HCT116 (cell line): ENCODE results near the gene PRKN. TPM values are rescaled to one million over a fixed set of nuclear protein-coding genes. Genes with fewer than 3 reads are reported as not detected.

Experiments
- ATAC-seq: fragments of 200-7000 bp; cut with Tn5 transposase; 2 replicates; pipeline ENCODE4 v1.9.1; 2020; ENCODE audit warnings: mild to moderate bottlenecking, moderate library complexity
- BruUV-seq: library from RNA; stranded (reverse); fragments of 400-500 nt; replicated peaks from 2 replicates; lab custom pipeline; 2021; lab: Mats Ljungman, UMichigan
- CTCF ChIA-PET: fragments of 300-600 bp; sonication (Branson Sonifier 250); formaldehyde crosslinking; loops from one replicate; lab custom pipeline; 2021; ENCODE audit warnings: antibody characterized with exemption; lab: Charles Lee
- POLR2A ChIA-PET: fragments of 300-600, 350-600 bp; sonication (Branson Sonifier 250); formaldehyde crosslinking; loops from one replicate; lab custom pipeline; 2021; ENCODE audit warnings: antibody characterized with exemption; lab: Charles Lee
- RAD21 ChIA-PET, 2 experiments: fragments of 300-600 bp; sonication (Branson Sonifier 250); formaldehyde crosslinking; loops; one replicate each; lab custom pipeline; 2023; ENCODE audit warnings: low total read pairs in 2 of 2; ENCODE audit not compliant: uncharacterized antibody in 2 of 2, unreplicated experiment in 2 of 2, low non-redundant PET in 1 of 2; lab: Charles Lee
- DNase-seq: peaks from one replicate; pipeline ENCODE4 v3.0.0-alpha.2; 2010; ENCODE audit warnings: low read depth, low spot score
- H2AFZ ChIP-seq: fragments of 200-600 bp; shearing (Covaris generic), sonication (generic); 2 replicates; pipeline ENCODE4 v1.6.1; 2017; ENCODE audit warnings: low read depth, mixed run types, mixed read lengths, antibody characterized with exemption, low read length; ENCODE audit not compliant: poor library complexity, severe bottlenecking
- H3K27ac ChIP-seq: 2 replicates; pipeline ENCODE4 v1.5.1; 2012; ENCODE audit warnings: low read depth, low read length
- H3K27me3 ChIP-seq: fragments of 200-600 bp; sonication (generic); 2 replicates; pipeline ENCODE4 v1.6.1; 2016; ENCODE audit warnings: mixed run types, low read length, mixed read lengths; ENCODE audit not compliant: insufficient read depth
- H3K36me3 ChIP-seq, 2 experiments: fragments of 200-500 bp in 1 of 2; fragments of 200-600 bp in 1 of 2; sonication (Bioruptor generic) in 1 of 2; sonication (generic) in 1 of 2; 2 replicates each; pipeline versions ENCODE4 v1.5.1 to v1.6.1; 2014 to 2016; ENCODE audit warnings: low read length in 2 of 2, inconsistent platforms in 1 of 2, mixed read lengths in 1 of 2, mixed run types in 1 of 2; ENCODE audit not compliant: insufficient read depth in 2 of 2, control insufficient read depth in 1 of 2
- H3K4me1 ChIP-seq, 2 experiments: fragments of 200-600 bp in 1 of 2; sonication (generic) in 1 of 2; 2 replicates each; pipeline versions ENCODE4 v1.5.1 to v1.6.1; 2012 to 2017; ENCODE audit warnings: low read length in 2 of 2, inconsistent platforms in 1 of 2, mild to moderate bottlenecking in 1 of 2, mixed read lengths in 1 of 2, mixed run types in 1 of 2, moderate library complexity in 1 of 2; ENCODE audit not compliant: insufficient read depth in 2 of 2, control insufficient read depth in 1 of 2
- H3K4me2 ChIP-seq: fragments of 200-600 bp; sonication (generic); 2 replicates; pipeline ENCODE4 v1.6.1; 2017; ENCODE audit warnings: mixed run types, low read length, mixed read lengths
- H3K4me3 ChIP-seq, 2 experiments: fragments of 200-600 bp in 1 of 2; sonication (generic) in 1 of 2; replicated peaks in 1 of 2; 2 replicates each; pipeline ENCODE4 v1.5.1; 2011 to 2016; ENCODE audit warnings: low read length in 2 of 2, control low read depth in 1 of 2, low read depth in 1 of 2, mild to moderate bottlenecking in 1 of 2, mixed read lengths in 1 of 2, mixed run types in 1 of 2
- H3K79me2 ChIP-seq: fragments of 200-600 bp; sonication (generic); 2 replicates; pipeline ENCODE4 v1.6.1; 2017; ENCODE audit warnings: mild to moderate bottlenecking, mixed run types, low read length, moderate library complexity, mixed read lengths; ENCODE audit not compliant: insufficient read depth
- H3K9ac ChIP-seq: fragments of 200-600 bp; sonication (generic); 2 replicates; pipeline ENCODE4 v1.6.1; 2016; ENCODE audit warnings: low read length, mixed read lengths
- H3K9me2 ChIP-seq: fragments of 200-600 bp; sonication (generic), shearing (Covaris generic); 2 replicates; pipeline ENCODE4 v1.6.1; 2017; ENCODE audit warnings: mixed run types, mild to moderate bottlenecking, moderate library complexity; ENCODE audit not compliant: insufficient read depth
- H3K9me3 ChIP-seq, 2 experiments: fragments of 200-500 bp in 1 of 2; fragments of 200-600 bp in 1 of 2; sonication (Bioruptor generic) in 1 of 2; sonication (generic) in 1 of 2; 2 replicates each; pipeline ENCODE4 v1.6.1; 2014 to 2017; ENCODE audit warnings: low read length in 2 of 2, mixed read lengths in 2 of 2, inconsistent platforms in 1 of 2, low read depth in 1 of 2, mild to moderate bottlenecking in 1 of 2, mixed run types in 1 of 2, moderate library complexity in 1 of 2; ENCODE audit not compliant: control insufficient read depth in 1 of 2, insufficient read depth in 1 of 2
- H4K20me1 ChIP-seq: fragments of 200-600 bp; sonication (generic), shearing (Covaris generic); 2 replicates; pipeline ENCODE4 v1.6.1; 2017; ENCODE audit warnings: mixed run types, mild to moderate bottlenecking, moderate library complexity; ENCODE audit not compliant: insufficient read depth
- CBX3 ChIP-seq: IDR thresholded peaks from 2 replicates; pipeline ENCODE4 v1.6.1; 2012; ENCODE audit warnings: low read depth
- CEBPB ChIP-seq: IDR thresholded peaks from 2 replicates; pipeline ENCODE4 v1.6.1; 2012; ENCODE audit warnings: low read depth
- EZH2 ChIP-seq: fragments of 200-600 bp; sonication (generic); IDR thresholded peaks from 2 replicates; pipeline ENCODE4 v1.6.1; 2017; ENCODE audit warnings: antibody characterized with exemption, mixed run types
- EZH2phosphoT487 ChIP-seq: fragments of 200-600 bp; IDR thresholded peaks from 2 replicates; pipeline ENCODE4 v1.6.1; 2018; ENCODE audit warnings: antibody characterized with exemption, borderline replicate concordance
- JUND ChIP-seq: IDR thresholded peaks from 2 replicates; pipeline ENCODE4 v1.6.1; 2012
- SRF ChIP-seq: IDR thresholded peaks from 2 replicates; pipeline ENCODE4 v1.6.1; 2012; ENCODE audit warnings: low read depth
- ZFX ChIP-seq: fragments of 450-650 bp; IDR thresholded peaks from 2 replicates; pipeline ENCODE4 v1.6.1; 2017
- ZNF274 ChIP-seq: fragments of 200-500 bp; sonication (Bioruptor generic); IDR thresholded peaks from 2 replicates; pipeline ENCODE4 v1.6.1; 2014; ENCODE audit warnings: mild to moderate bottlenecking, low read depth, low read length, inconsistent platforms
- intact Hi-C: fragments of 100-400 bp; cut with micrococcal nuclease; formaldehyde crosslinking; loops from 2 replicates; pipeline ENCODE4 v1.10.0; 2022
- total RNA-seq: library from RNA; stranded (reverse); gene quantifications from one replicate; pipeline ENCODE4 v1.2.1, GENCODE V29; 2021; ENCODE audit not compliant: unreplicated experiment
- TF ChIP-seq, protein P1 (sequence below): IDR thresholded peaks from 2 replicates; pipeline ENCODE4 v1.6.1; 2012; ENCODE audit warnings: low read depth

PRKN gene
- total RNA-seq, 1 experiment from 2014 or later, result 2.6 TPM

GRCh38 chr6:161410736-161411135 is 1316.8 kb downstream of the PRKN start:
- no peak for DNase-seq
- TF ChIP-seq SRF (no peak), CBX3 (no peak), ZNF274 (no peak), EZH2phosphoT487 (no peak), EZH2 (no peak), ZFX (no peak), CEBPB (no peak), JUND (no peak)
- TF ChIP-seq, protein P1, sequence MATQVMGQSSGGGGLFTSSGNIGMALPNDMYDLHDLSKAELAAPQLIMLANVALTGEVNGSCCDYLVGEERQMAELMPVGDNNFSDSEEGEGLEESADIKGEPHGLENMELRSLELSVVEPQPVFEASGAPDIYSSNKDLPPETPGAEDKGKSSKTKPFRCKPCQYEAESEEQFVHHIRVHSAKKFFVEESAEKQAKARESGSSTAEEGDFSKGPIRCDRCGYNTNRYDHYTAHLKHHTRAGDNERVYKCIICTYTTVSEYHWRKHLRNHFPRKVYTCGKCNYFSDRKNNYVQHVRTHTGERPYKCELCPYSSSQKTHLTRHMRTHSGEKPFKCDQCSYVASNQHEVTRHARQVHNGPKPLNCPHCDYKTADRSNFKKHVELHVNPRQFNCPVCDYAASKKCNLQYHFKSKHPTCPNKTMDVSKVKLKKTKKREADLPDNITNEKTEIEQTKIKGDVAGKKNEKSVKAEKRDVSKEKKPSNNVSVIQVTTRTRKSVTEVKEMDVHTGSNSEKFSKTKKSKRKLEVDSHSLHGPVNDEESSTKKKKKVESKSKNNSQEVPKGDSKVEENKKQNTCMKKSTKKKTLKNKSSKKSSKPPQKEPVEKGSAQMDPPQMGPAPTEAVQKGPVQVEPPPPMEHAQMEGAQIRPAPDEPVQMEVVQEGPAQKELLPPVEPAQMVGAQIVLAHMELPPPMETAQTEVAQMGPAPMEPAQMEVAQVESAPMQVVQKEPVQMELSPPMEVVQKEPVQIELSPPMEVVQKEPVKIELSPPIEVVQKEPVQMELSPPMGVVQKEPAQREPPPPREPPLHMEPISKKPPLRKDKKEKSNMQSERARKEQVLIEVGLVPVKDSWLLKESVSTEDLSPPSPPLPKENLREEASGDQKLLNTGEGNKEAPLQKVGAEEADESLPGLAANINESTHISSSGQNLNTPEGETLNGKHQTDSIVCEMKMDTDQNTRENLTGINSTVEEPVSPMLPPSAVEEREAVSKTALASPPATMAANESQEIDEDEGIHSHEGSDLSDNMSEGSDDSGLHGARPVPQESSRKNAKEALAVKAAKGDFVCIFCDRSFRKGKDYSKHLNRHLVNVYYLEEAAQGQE, result no peak
- H3K79me2 ChIP-seq, result no peaks in the 10 kb centered on the region
- H3K9ac ChIP-seq, result no peak overlapping the region
- BruUV-seq, result no TSS peak
- H3K36me3 ChIP-seq, result no peaks in the 10 kb centered on the region
- intact Hi-C loops, result no loop called here
- H3K9me2 ChIP-seq, result no peaks in the 10 kb centered on the region
- H3K4me2 ChIP-seq, result no peak overlapping the region
- no peak overlapping the region for H3K4me3 ChIP-seq
- RAD21 ChIA-PET, result no interaction called here
- CTCF ChIA-PET, result interaction anchor here (1.1 kb wide), 1 partner anchor 8 kb away, joined by 6 read pairs; no protein-coding TSS in a partner anchor
- H3K4me1 ChIP-seq, result peaks cover 0 to 17% of the 10 kb centered on the region in 2 experiments; a peak in 2 of 4 replicates
- H3K27me3 ChIP-seq, result 0 out of 2 replicates have a peak, but pooled peaks cover 5% of the 10 kb centered on the region
- H4K20me1 ChIP-seq, result no peaks in the 10 kb centered on the region
- H2AFZ ChIP-seq, result no peak overlapping the region
- no peak for ATAC-seq
- no peak overlapping the region for H3K27ac ChIP-seq
- POLR2A ChIA-PET, result no interaction called here
- H3K9me3 ChIP-seq, result no peaks in the 10 kb centered on the region
